Measurements from ENCODE around the gene IGIP. TPM values are rescaled to one million over a fixed set of nuclear protein-coding genes. Genes with fewer than 3 reads are reported as not detected.

The IGIP gene
- polyA plus RNA-seq, 1 of the 3 experiments (the other 2 are of a cell fraction) = 0.72 TPM

DNA sequence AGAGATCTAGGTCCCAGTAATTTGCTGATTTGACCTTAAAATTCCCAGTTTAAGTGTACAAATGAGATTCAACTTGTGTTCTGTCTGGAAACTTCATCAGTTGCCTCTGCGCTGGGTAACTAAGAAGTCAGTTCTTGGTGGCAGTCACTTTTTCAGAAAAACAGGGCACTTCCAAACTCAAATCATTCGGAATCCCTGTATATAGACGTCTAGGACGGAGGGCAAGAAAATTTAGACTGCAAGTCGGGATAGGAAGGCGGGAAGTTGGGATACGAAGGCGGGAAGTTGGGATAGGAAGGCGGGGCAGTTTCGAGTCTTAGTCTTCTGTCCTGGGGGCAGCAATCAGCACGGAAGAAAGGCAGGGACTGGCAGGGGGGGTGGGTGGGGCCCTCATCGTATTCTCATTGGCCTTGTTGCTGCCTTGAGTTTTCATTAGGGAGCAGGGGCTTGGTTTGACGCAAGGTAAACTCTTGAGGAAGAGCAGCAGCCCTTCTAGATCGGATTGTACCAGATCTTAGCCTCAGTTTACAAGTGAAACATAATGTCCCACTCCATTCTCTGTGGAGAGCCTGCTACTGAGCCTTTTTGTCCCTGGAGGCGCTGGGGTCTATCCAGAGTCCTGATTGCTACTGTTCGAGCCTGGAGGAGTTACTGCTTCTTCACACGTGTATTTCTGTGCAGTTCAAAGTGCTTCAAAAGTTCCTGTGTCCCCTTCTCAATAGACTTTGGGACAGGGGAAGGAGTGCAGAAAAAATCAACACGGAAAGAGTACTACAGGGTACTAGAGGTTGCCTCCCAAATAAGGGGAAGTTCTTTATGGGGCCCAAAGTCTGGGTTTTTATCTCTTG is 14.5 kb upstream of the IGIP start:
- Histone ChIP-seq H3K27me3 (ENCODE audit: insufficient read depth) (no peaks in the 10 kb centered on the region), H3K79me2 (ENCODE audit: insufficient read depth) (peaks cover 74% of the 10 kb centered on the region), H3K9me2 (no peaks in the 10 kb centered on the region), H3K9ac (no peak overlapping the region), H3K9me3 (no peaks in the 10 kb centered on the region), H3K27ac (ENCODE audit: low read depth in 2 of 2, low read length in 1 of 2) (peak overlapping the region in 1 of 2 experiments; percentile 77; a peak in 1 of 4 replicates), H3K4me2 (no peak overlapping the region), H4K20me1 (ENCODE audit: insufficient read depth) (peaks cover 23% of the 10 kb centered on the region), H3K36me3 (replicated peaks in 1 of 2; ENCODE audit: control insufficient read depth in 1 of 2, insufficient read depth in 2 of 2, low read length in 1 of 2) (peaks cover 2 to 10% of the 10 kb centered on the region in 2 experiments), H2AFZ (ENCODE audit: low read depth) (no peak overlapping the region), H3K4me1 (ENCODE audit: control insufficient read depth in 1 of 2, insufficient read depth in 2 of 2, low read depth in 1 of 2, low read length in 1 of 2) (peaks cover 14 to 41% of the 10 kb centered on the region in 2 experiments; a peak in 3 of 4 replicates), H3F3A (replicated peaks; ENCODE audit: insufficient read depth) (peaks cover 42% of the 10 kb centered on the region), H3K4me3 (ENCODE audit: low read depth in 2 of 2, low read length in 1 of 2) (no peak overlapping the region)
- ChIA-PET CTCF (interaction anchor here (1.5 to 12.8 kb wide), 2 partner anchors 32 to 38 kb away, joined by 4 to 166 read pairs; no protein-coding TSS in a partner anchor), POLR2A (no interaction called here)
- DNase-seq = no peak
- 94% methylated on average over 17 of the region's 18 CpGs for WGBS (ENCODE audit: low lambda C conversion rate)
- TF ChIP-seq FOXJ3 (CRISPR knock-in tag; IDR thresholded peaks at IDR 0.05) (no peak), SIN3A (IDR thresholded peaks at IDR 0.05; ENCODE audit: borderline replicate concordance, low read depth, low read length) (no peak), RAD21 (IDR thresholded peaks at IDR 0.05; ENCODE audit: low read length) (no peak), TEAD4 (IDR thresholded peaks at IDR 0.05; ENCODE audit: borderline replicate concordance, insufficient read depth) (no peak), RXRA (IDR thresholded peaks at IDR 0.05; ENCODE audit: borderline replicate concordance, low read depth) (no peak), FOXM1 (IDR thresholded peaks at IDR 0.05; ENCODE audit: low read depth) (no peak), MEF2A (IDR thresholded peaks at IDR 0.05; ENCODE audit: borderline replicate concordance, low read depth) (no peak), RCOR1 (IDR thresholded peaks at IDR 0.05; ENCODE audit: low read length) (no peak), CHD2 (IDR thresholded peaks at IDR 0.05; ENCODE audit: low read length, partially characterized antibody) (no peak), ELF1 (IDR thresholded peaks at IDR 0.05) (no peak), NFIC (IDR thresholded peaks at IDR 0.05; ENCODE audit: borderline replicate concordance) (no peak), FOSL2 (IDR thresholded peaks at IDR 0.05; ENCODE audit: borderline replicate concordance, low read depth) (no peak), RFX5 (IDR thresholded peaks at IDR 0.05; ENCODE audit: low read length) (no peak), GATA2 (CRISPR knock-in tag; IDR thresholded peaks at IDR 0.05) (no peak), JUND (IDR thresholded peaks at IDR 0.05) (no peak)
- TF ChIP-seq, protein P1, sequence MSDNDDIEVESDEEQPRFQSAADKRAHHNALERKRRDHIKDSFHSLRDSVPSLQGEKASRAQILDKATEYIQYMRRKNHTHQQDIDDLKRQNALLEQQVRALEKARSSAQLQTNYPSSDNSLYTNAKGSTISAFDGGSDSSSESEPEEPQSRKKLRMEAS (IDR thresholded peaks at IDR 0.05; ENCODE audit: low read depth) = no peak
- TF ChIP-seq, protein P2, sequence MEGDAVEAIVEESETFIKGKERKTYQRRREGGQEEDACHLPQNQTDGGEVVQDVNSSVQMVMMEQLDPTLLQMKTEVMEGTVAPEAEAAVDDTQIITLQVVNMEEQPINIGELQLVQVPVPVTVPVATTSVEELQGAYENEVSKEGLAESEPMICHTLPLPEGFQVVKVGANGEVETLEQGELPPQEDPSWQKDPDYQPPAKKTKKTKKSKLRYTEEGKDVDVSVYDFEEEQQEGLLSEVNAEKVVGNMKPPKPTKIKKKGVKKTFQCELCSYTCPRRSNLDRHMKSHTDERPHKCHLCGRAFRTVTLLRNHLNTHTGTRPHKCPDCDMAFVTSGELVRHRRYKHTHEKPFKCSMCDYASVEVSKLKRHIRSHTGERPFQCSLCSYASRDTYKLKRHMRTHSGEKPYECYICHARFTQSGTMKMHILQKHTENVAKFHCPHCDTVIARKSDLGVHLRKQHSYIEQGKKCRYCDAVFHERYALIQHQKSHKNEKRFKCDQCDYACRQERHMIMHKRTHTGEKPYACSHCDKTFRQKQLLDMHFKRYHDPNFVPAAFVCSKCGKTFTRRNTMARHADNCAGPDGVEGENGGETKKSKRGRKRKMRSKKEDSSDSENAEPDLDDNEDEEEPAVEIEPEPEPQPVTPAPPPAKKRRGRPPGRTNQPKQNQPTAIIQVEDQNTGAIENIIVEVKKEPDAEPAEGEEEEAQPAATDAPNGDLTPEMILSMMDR (IDR thresholded peaks at IDR 0.05) = no peak
- TF ChIP-seq, protein P3, sequence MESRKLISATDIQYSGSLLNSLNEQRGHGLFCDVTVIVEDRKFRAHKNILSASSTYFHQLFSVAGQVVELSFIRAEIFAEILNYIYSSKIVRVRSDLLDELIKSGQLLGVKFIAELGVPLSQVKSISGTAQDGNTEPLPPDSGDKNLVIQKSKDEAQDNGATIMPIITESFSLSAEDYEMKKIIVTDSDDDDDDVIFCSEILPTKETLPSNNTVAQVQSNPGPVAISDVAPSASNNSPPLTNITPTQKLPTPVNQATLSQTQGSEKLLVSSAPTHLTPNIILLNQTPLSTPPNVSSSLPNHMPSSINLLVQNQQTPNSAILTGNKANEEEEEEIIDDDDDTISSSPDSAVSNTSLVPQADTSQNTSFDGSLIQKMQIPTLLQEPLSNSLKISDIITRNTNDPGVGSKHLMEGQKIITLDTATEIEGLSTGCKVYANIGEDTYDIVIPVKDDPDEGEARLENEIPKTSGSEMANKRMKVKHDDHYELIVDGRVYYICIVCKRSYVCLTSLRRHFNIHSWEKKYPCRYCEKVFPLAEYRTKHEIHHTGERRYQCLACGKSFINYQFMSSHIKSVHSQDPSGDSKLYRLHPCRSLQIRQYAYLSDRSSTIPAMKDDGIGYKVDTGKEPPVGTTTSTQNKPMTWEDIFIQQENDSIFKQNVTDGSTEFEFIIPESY (IDR thresholded peaks at IDR 0.05; ENCODE audit: borderline replicate concordance, low read depth) = no peak
- TF ChIP-seq, protein P4, sequence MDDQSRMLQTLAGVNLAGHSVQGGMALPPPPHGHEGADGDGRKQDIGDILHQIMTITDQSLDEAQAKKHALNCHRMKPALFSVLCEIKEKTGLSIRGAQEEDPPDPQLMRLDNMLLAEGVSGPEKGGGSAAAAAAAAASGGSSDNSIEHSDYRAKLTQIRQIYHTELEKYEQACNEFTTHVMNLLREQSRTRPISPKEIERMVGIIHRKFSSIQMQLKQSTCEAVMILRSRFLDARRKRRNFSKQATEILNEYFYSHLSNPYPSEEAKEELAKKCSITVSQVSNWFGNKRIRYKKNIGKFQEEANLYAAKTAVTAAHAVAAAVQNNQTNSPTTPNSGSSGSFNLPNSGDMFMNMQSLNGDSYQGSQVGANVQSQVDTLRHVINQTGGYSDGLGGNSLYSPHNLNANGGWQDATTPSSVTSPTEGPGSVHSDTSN (IDR thresholded peaks at IDR 0.05) = no peak
- TF ChIP-seq, protein P5, sequence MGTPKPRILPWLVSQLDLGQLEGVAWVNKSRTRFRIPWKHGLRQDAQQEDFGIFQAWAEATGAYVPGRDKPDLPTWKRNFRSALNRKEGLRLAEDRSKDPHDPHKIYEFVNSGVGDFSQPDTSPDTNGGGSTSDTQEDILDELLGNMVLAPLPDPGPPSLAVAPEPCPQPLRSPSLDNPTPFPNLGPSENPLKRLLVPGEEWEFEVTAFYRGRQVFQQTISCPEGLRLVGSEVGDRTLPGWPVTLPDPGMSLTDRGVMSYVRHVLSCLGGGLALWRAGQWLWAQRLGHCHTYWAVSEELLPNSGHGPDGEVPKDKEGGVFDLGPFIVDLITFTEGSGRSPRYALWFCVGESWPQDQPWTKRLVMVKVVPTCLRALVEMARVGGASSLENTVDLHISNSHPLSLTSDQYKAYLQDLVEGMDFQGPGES (IDR thresholded peaks at IDR 0.05; ENCODE audit: low read depth, low read length) = no peak
